WTC11 (cell line): Measurements from ENCODE around the gene DISC1. TPM values are rescaled to one million over a fixed set of nuclear protein-coding genes. Genes with fewer than 3 reads are reported as not detected.

ENCODE experiments used
- ATAC-seq: fragments of 200-7000 bp; cut with Tn5 transposase; 2 replicates; pipeline ENCODE4 v1.10.0; 2021; ENCODE audit warnings: mild to moderate bottlenecking, moderate library complexity
- CTCF ChIA-PET: fragments of 300-600 bp; sonication (Branson Sonifier 250); formaldehyde crosslinking; loops from one replicate; lab custom pipeline; 2021; ENCODE audit warnings: antibody characterized with exemption; lab: Charles Lee
- POLR2A ChIA-PET: fragments of 350-600 bp; sonication (Branson Sonifier 250); formaldehyde crosslinking; loops from one replicate; lab custom pipeline; 2021; ENCODE audit warnings: antibody characterized with exemption; lab: Charles Lee
- DNase-seq: peaks from one replicate; pipeline ENCODE4 v3.0.0; 2021; ENCODE audit warnings: low spot score
- H3K27ac Mint-ChIP-seq: 2 replicates; pipeline ENCODE4 v1.8.0; 2021; ENCODE audit warnings: mixed read lengths
- H3K27me3 Mint-ChIP-seq: 2 replicates; pipeline ENCODE4 v1.8.0; 2021; ENCODE audit warnings: low read depth, mild to moderate bottlenecking, moderate library complexity, mixed read lengths
- H3K36me3 Mint-ChIP-seq: 2 replicates; pipeline ENCODE4 v1.8.0; 2021; ENCODE audit warnings: mixed read lengths
- H3K4me1 Mint-ChIP-seq: 2 replicates; pipeline ENCODE4 v1.8.0; 2022; ENCODE audit warnings: mixed read lengths
- H3K4me3 Mint-ChIP-seq: 2 replicates; pipeline ENCODE4 v1.8.0; 2021; ENCODE audit warnings: mild to moderate bottlenecking, moderate library complexity, mixed read lengths
- H3K9me3 Mint-ChIP-seq: 2 replicates; pipeline ENCODE4 v1.8.0; 2021; ENCODE audit warnings: mixed read lengths
- ARID4B ChIP-seq: sonication (generic); formaldehyde crosslinking; IDR thresholded peaks from 2 replicates; pipeline ENCODE4 v1.8.0; 2023; ENCODE audit warnings: missing genetic modification reagents, mild to moderate bottlenecking, borderline replicate concordance
- CREB1 ChIP-seq: sonication (generic); formaldehyde crosslinking; IDR thresholded peaks from 2 replicates; pipeline ENCODE4 v1.8.0; 2023; ENCODE audit warnings: mild to moderate bottlenecking, missing genetic modification reagents
- CREM ChIP-seq: sonication (generic); formaldehyde crosslinking; IDR thresholded peaks from 2 replicates; pipeline ENCODE4 v1.8.1; 2022; ENCODE audit warnings: mild to moderate bottlenecking, missing genetic modification reagents, moderate library complexity
- E2F1 ChIP-seq: sonication (generic); formaldehyde crosslinking; IDR thresholded peaks from 2 replicates; pipeline ENCODE4 v1.8.0; 2022; ENCODE audit warnings: mild to moderate bottlenecking, missing genetic modification reagents
- E2F4 ChIP-seq: sonication (generic); formaldehyde crosslinking; IDR thresholded peaks from 2 replicates; pipeline ENCODE4 v1.8.1; 2022; ENCODE audit warnings: low read depth, mild to moderate bottlenecking, moderate library complexity, missing genetic modification reagents, borderline replicate concordance
- ERG ChIP-seq: fragments of 250-450 bp; sonication (Bioruptor Pico); IDR thresholded peaks from 2 replicates; pipeline ENCODE4 v1.8.0; 2021; ENCODE audit warnings: mild to moderate bottlenecking
- ETV6 ChIP-seq: sonication (generic); formaldehyde crosslinking; IDR thresholded peaks from 2 replicates; pipeline ENCODE4 v1.8.1; 2022; ENCODE audit warnings: mild to moderate bottlenecking, missing genetic modification reagents
- FOXP1 ChIP-seq: sonication (generic); formaldehyde crosslinking; IDR thresholded peaks from 2 replicates; pipeline ENCODE4 v1.8.0; 2022; ENCODE audit warnings: missing genetic modification reagents, mild to moderate bottlenecking, moderate library complexity, borderline replicate concordance
- GABPB1 ChIP-seq: sonication (generic); formaldehyde crosslinking; IDR thresholded peaks from 2 replicates; pipeline ENCODE4 v1.8.1; 2023; ENCODE audit warnings: mild to moderate bottlenecking, missing genetic modification reagents
- KAT7 ChIP-seq: sonication (generic); formaldehyde crosslinking; IDR thresholded peaks from 2 replicates; pipeline ENCODE4 v1.8.1; 2023; ENCODE audit warnings: missing genetic modification reagents, mild to moderate bottlenecking, borderline replicate concordance
- PREB ChIP-seq: sonication (generic); formaldehyde crosslinking; IDR thresholded peaks from 2 replicates; pipeline ENCODE4 v1.8.1; 2022; ENCODE audit warnings: mild to moderate bottlenecking, missing genetic modification reagents, moderate library complexity, borderline replicate concordance
- PRRX2 ChIP-seq: fragments of 250-450 bp; sonication (Bioruptor Pico); IDR thresholded peaks from 2 replicates; pipeline ENCODE4 v1.8.0; 2021; ENCODE audit warnings: mild to moderate bottlenecking
- SP1 ChIP-seq: sonication (generic); formaldehyde crosslinking; conservative IDR thresholded peaks from 2 replicates; pipeline ENCODE4 v1.8.1; 2022; ENCODE audit warnings: missing genetic modification reagents
- ZMAT4 ChIP-seq: fragments of 250-450 bp; sonication (Bioruptor Pico); IDR thresholded peaks from 2 replicates; pipeline ENCODE4 v1.9.0; 2021; ENCODE audit warnings: mild to moderate bottlenecking
- ZNF138 ChIP-seq: sonication (generic); formaldehyde crosslinking; conservative IDR thresholded peaks from 2 replicates; pipeline ENCODE4 v1.8.1; 2022; ENCODE audit warnings: mild to moderate bottlenecking, moderate library complexity, missing genetic modification reagents
- ZNF281 ChIP-seq: sonication (generic); formaldehyde crosslinking; IDR thresholded peaks from 2 replicates; pipeline ENCODE4 v1.8.0; 2023; ENCODE audit warnings: mild to moderate bottlenecking, missing genetic modification reagents
- ZNF512 ChIP-seq: sonication (generic); formaldehyde crosslinking; IDR thresholded peaks from 2 replicates; pipeline ENCODE4 v1.8.1; 2022; ENCODE audit warnings: missing genetic modification reagents, borderline replicate concordance
- ZSCAN18 ChIP-seq: fragments of 250-450 bp; sonication (Bioruptor Pico); IDR thresholded peaks from 2 replicates; pipeline ENCODE4 v2.1.2; 2022; ENCODE audit warnings: mild to moderate bottlenecking, moderate library complexity
- total RNA-seq: library from RNA; stranded (reverse); gene quantifications from 3 replicates; pipeline ENCODE4 v1.2.3, GENCODE V29; 2021

DISC1 gene
- total RNA-seq, 1 experiment from 2014 or later: 5.5 TPM

GRCh38 chr1:231619257-231619634 lies 7.3 kb upstream of the DISC1 start:
- no peak overlapping the region for H3K27ac Mint-ChIP-seq
- DNase-seq: no peak

More at GRCh38 chr1:231619257-231619634, 7.3 kb upstream of the DISC1 start:
- Mint-ChIP-seq H3K4me3 (no peak overlapping the region), H3K9me3 (peaks cover 9% of the 10 kb centered on the region), H3K4me1 (no peaks in the 10 kb centered on the region), H3K36me3 (no peaks in the 10 kb centered on the region), H3K27me3 (peaks cover 65% of the 10 kb centered on the region)
- ATAC-seq: no peak
- POLR2A ChIA-PET: no interaction called here
- no peak for TF ChIP-seq ZSCAN18 (CRISPR knock-in tag)
- no peak for TF ChIP-seq FOXP1 (CRISPR knock-in tag)
- TF ChIP-seq E2F4: no peak
- TF ChIP-seq GABPB1 (CRISPR knock-in tag): no peak
- TF ChIP-seq ZNF281 (CRISPR knock-in tag): no peak
- TF ChIP-seq PRRX2 (CRISPR knock-in tag): no peak
- no peak for TF ChIP-seq KAT7 (CRISPR knock-in tag)
- no peak for TF ChIP-seq SP1 (CRISPR knock-in tag)
- no peak for TF ChIP-seq ETV6 (CRISPR knock-in tag)
- TF ChIP-seq E2F1 (CRISPR knock-in tag): no peak
- no peak for TF ChIP-seq CREB1 (CRISPR knock-in tag)
- TF ChIP-seq ZNF138: no peak
- TF ChIP-seq ARID4B (CRISPR knock-in tag): no peak
- TF ChIP-seq CREM (CRISPR knock-in tag): no peak
- no peak for TF ChIP-seq PREB (CRISPR knock-in tag)
- TF ChIP-seq ERG (CRISPR knock-in tag): no peak
- no peak for TF ChIP-seq ZMAT4 (CRISPR knock-in tag)
- TF ChIP-seq ZNF512: no peak
- CTCF ChIA-PET: no interaction called here
